HepG2 (cell line): ENCODE measurements around the gene DPY19L1. TPM values are rescaled to one million over a fixed set of nuclear protein-coding genes. Genes with fewer than 3 reads are reported as not detected.

ENCODE experiments used
- ATF7 ChIP-seq, 2 experiments: fragments of 450-650 bp in 1 of 2; sonication (generic) in 1 of 2; formaldehyde crosslinking in 1 of 2; IDR thresholded peaks; 2 replicates each; pipeline versions ENCODE4 v1.4.0 to v1.6.1; 2016 to 2020; ENCODE audit warnings: antibody characterized with exemption in 1 of 2, mild to moderate bottlenecking in 1 of 2, missing genetic modification reagents in 1 of 2
- CENPX ChIP-seq: sonication (generic); formaldehyde crosslinking; IDR thresholded peaks from 2 replicates; pipeline ENCODE4 v1.9.0; 2021; ENCODE audit warnings: mild to moderate bottlenecking, missing genetic modification reagents, moderate library complexity
- DR1 ChIP-seq: sonication (generic); formaldehyde crosslinking; IDR thresholded peaks from 2 replicates; pipeline ENCODE4 v1.8.0; 2021; ENCODE audit warnings: mild to moderate bottlenecking, missing genetic modification reagents, inconsistent platforms
- EHMT2 ChIP-seq: fragments of 200-600 bp; sonication (generic); IDR thresholded peaks from 2 replicates; pipeline ENCODE4 v1.7.0; 2017; ENCODE audit warnings: antibody characterized with exemption, low read depth, low read length, borderline replicate concordance
- HNRNPL ChIP-seq: fragments of 200-400 bp; formaldehyde crosslinking; IDR thresholded peaks from 2 replicates; pipeline ENCODE4 v1.6.1; 2017; ENCODE audit warnings: mild to moderate bottlenecking, low read depth, low read length
- KDM5B ChIP-seq: sonication (generic); formaldehyde crosslinking; IDR thresholded peaks from 2 replicates; pipeline ENCODE4 v1.4.0; 2020; ENCODE audit warnings: missing genetic modification reagents, mild to moderate bottlenecking, borderline replicate concordance
- KLF12 ChIP-seq: sonication (generic); formaldehyde crosslinking; IDR thresholded peaks from 2 replicates; pipeline ENCODE4 v1.4.0; 2020; ENCODE audit warnings: missing genetic modification reagents, borderline replicate concordance
- MED13 ChIP-seq: sonication (generic); formaldehyde crosslinking; IDR thresholded peaks from 2 replicates; pipeline ENCODE4 v1.5.0; 2020; ENCODE audit warnings: missing genetic modification reagents
- MIER2 ChIP-seq: IDR thresholded peaks from 2 replicates; pipeline ENCODE4 v1.6.1; 2016; ENCODE audit warnings: missing biosample characterization, missing genetic modification reagents
- MLLT10 ChIP-seq: sonication (generic); formaldehyde crosslinking; IDR thresholded peaks from 2 replicates; pipeline ENCODE4 v1.4.0; 2020; ENCODE audit warnings: missing genetic modification reagents
- NFE2L2 ChIP-seq: fragments of 150-350 bp; IDR thresholded peaks from 2 replicates; pipeline ENCODE4 v1.6.1; 2014; ENCODE audit warnings: low read length
- PAX8 ChIP-seq: sonication (generic); formaldehyde crosslinking; IDR thresholded peaks from 2 replicates; pipeline ENCODE4 v1.8.0; 2022; ENCODE audit warnings: mild to moderate bottlenecking, missing genetic modification reagents, borderline replicate concordance
- SAFB2 ChIP-seq: sonication (generic); formaldehyde crosslinking; IDR thresholded peaks from 2 replicates; pipeline ENCODE4 v1.5.1; 2020; ENCODE audit warnings: missing genetic modification reagents, low read depth, mild to moderate bottlenecking, borderline replicate concordance
- SNRNP70 ChIP-seq: fragments of 200-400 bp; formaldehyde crosslinking; IDR thresholded peaks from 2 replicates; pipeline ENCODE4 v1.6.1; 2017; ENCODE audit warnings: mild to moderate bottlenecking, low read depth, low read length, moderate library complexity
- TCF12 ChIP-seq, 2 experiments: fragments of 450-650 bp in 1 of 2; sonication (generic) in 1 of 2; formaldehyde crosslinking in 1 of 2; IDR thresholded peaks; 2 replicates each; pipeline versions ENCODE4 v1.6.1 to v1.8.0; 2017 to 2022; ENCODE audit warnings: antibody characterized with exemption in 1 of 2, mild to moderate bottlenecking in 1 of 2, missing genetic modification reagents in 1 of 2, moderate library complexity in 1 of 2
- TGIF2 ChIP-seq: IDR thresholded peaks from 2 replicates; pipeline ENCODE4 v1.6.1; 2016; ENCODE audit warnings: control low read depth, missing compliant biosample characterization
- THAP7 ChIP-seq: sonication (generic); formaldehyde crosslinking; IDR thresholded peaks from 2 replicates; pipeline ENCODE4 v1.8.1; 2023; ENCODE audit warnings: mild to moderate bottlenecking, missing genetic modification reagents
- TOE1 ChIP-seq: sonication (generic); formaldehyde crosslinking; IDR thresholded peaks from 2 replicates; pipeline ENCODE4 v1.4.0; 2020; ENCODE audit warnings: mild to moderate bottlenecking, missing genetic modification reagents
- ZBTB14 ChIP-seq: sonication (generic); formaldehyde crosslinking; IDR thresholded peaks from 2 replicates; pipeline ENCODE4 v1.4.0; 2020; ENCODE audit warnings: missing genetic modification reagents
- ZBTB37 ChIP-seq: sonication (generic); formaldehyde crosslinking; IDR thresholded peaks from 2 replicates; pipeline ENCODE4 v1.4.0; 2020; ENCODE audit warnings: mild to moderate bottlenecking, missing genetic modification reagents
- ZBTB7A ChIP-seq: sonication (generic); formaldehyde crosslinking; IDR thresholded peaks from 2 replicates; pipeline ENCODE4 v1.8.0; 2022; ENCODE audit warnings: mild to moderate bottlenecking, missing genetic modification reagents
- ZC3H4 ChIP-seq: sonication (generic); formaldehyde crosslinking; IDR thresholded peaks from 2 replicates; pipeline ENCODE4 v1.4.0; 2020; ENCODE audit warnings: missing genetic modification reagents, borderline replicate concordance
- ZNF10 ChIP-seq: sonication (generic); formaldehyde crosslinking; IDR thresholded peaks from 2 replicates; pipeline ENCODE4 v1.4.0; 2020; ENCODE audit warnings: mild to moderate bottlenecking, low read depth, missing genetic modification reagents, borderline replicate concordance
- ZNF12 ChIP-seq: sonication (generic); formaldehyde crosslinking; IDR thresholded peaks from 2 replicates; pipeline ENCODE4 v1.5.0; 2020; ENCODE audit warnings: missing genetic modification reagents
- ZNF225 ChIP-seq: sonication (generic); formaldehyde crosslinking; IDR thresholded peaks from 2 replicates; pipeline ENCODE4 v1.4.0; 2020; ENCODE audit warnings: mild to moderate bottlenecking, missing genetic modification reagents
- ZNF576 ChIP-seq: sonication (generic); formaldehyde crosslinking; IDR thresholded peaks from 2 replicates; pipeline ENCODE4 v1.4.0; 2020; ENCODE audit warnings: mild to moderate bottlenecking, missing genetic modification reagents
- ZNF614 ChIP-seq: IDR thresholded peaks from 2 replicates; pipeline ENCODE4 v1.6.1; 2018; ENCODE audit warnings: missing biosample characterization, missing genetic modification reagents, inconsistent platforms, borderline replicate concordance
- ZNF678 ChIP-seq: sonication (generic); formaldehyde crosslinking; IDR thresholded peaks from 2 replicates; pipeline ENCODE4 v1.4.0; 2020; ENCODE audit warnings: mild to moderate bottlenecking, missing genetic modification reagents
- ZNF780A ChIP-seq: sonication (generic); formaldehyde crosslinking; IDR thresholded peaks from 2 replicates; pipeline ENCODE4 v1.8.0; 2022; ENCODE audit warnings: mild to moderate bottlenecking, missing genetic modification reagents, moderate library complexity
- polyA plus RNA-seq, 8 experiments: library from polyadenylated mRNA; depleted of rRNA in 3 of 8; stranded (reverse) in 7 of 8; unstranded in 1 of 8; fragments of >200 nt; fragmentation: Illumina TruSeq in 4 of 8; extraction: Trizol in 4 of 8; gene quantifications; 2 replicates each; pipeline versions ENCODE4 v1.2.1 to v1.2.3, GENCODE V29; 2011 to 2016; ENCODE audit warnings: low read depth in 4 of 8, missing spikeins in 1 of 8, mixed read lengths in 1 of 8; ENCODE audit not compliant: insufficient read depth in 1 of 8
- total RNA-seq, 5 experiments: library from RNA; depleted of rRNA; stranded (reverse); fragments of >200 nt; fragmentation: Illumina TruSeq; extraction: Trizol; gene quantifications; 2 replicates each; pipeline ENCODE4 v1.2.3, GENCODE V29; 2016; ENCODE audit warnings: low read depth in 1 of 5

The DPY19L1 gene
- total and polyA plus RNA-seq, 2 of the 13 experiments (the other 11 are each of a cell fraction or from before 2014, with no cell fraction given): 18.9 to 32.6 TPM

- peak; percentile 63 for TF ChIP-seq ATF7 (IDR thresholded peaks at IDR 0.05)
- no peak for TF ChIP-seq ATF7 (CRISPR knock-in tag; IDR thresholded peaks at IDR 0.05)
- TF ChIP-seq MED13 (CRISPR knock-in tag): no peak
- no peak for TF ChIP-seq MLLT10 (CRISPR knock-in tag)
- no peak for TF ChIP-seq ZBTB7A (CRISPR knock-in tag)
- TF ChIP-seq ZBTB37 (CRISPR knock-in tag): no peak
- TF ChIP-seq NFE2L2: no peak
- no peak for TF ChIP-seq ZNF12 (CRISPR knock-in tag)
- no peak for TF ChIP-seq CENPX (CRISPR knock-in tag)
- 0 out of 2 replicates have a peak, but pooled peaks have one; percentile 37 for TF ChIP-seq ZNF614 (CRISPR knock-in tag)
- TF ChIP-seq ZNF780A (CRISPR knock-in tag): no peak
- no peak for TF ChIP-seq ZNF576 (CRISPR knock-in tag)
- peak; percentile 67; the same call in 1 of the 2 replicates for TF ChIP-seq MIER2 (CRISPR knock-in tag)
- TF ChIP-seq SNRNP70: no peak
- TF ChIP-seq ZBTB14: no peak
- TF ChIP-seq TCF12 (IDR thresholded peaks at IDR 0.05): no peak
- no peak for TF ChIP-seq TCF12 (CRISPR knock-in tag; IDR thresholded peaks at IDR 0.05)
- no peak for TF ChIP-seq TOE1
- TF ChIP-seq TGIF2: no peak
- TF ChIP-seq DR1 (CRISPR knock-in tag): no peak
- TF ChIP-seq ZNF678 (CRISPR knock-in tag): no peak
- TF ChIP-seq SAFB2 (CRISPR knock-in tag): no peak
- TF ChIP-seq KLF12: no peak
- TF ChIP-seq ZNF225 (CRISPR knock-in tag): no peak
- TF ChIP-seq KDM5B (CRISPR knock-in tag): no peak
- TF ChIP-seq ZC3H4 (CRISPR knock-in tag): no peak
- TF ChIP-seq ZNF10 (CRISPR knock-in tag): no peak
- TF ChIP-seq EHMT2: no peak; the same call in 1 of the 2 replicates
- no peak for TF ChIP-seq THAP7 (CRISPR knock-in tag)
- no peak for TF ChIP-seq HNRNPL
- TF ChIP-seq PAX8: no peak
Observed at GRCh38 chr7:34939175-34939574, 98.1 kb downstream of the DPY19L1 start (continued).
